Measurements from ENCODE around the gene LRP1. TPM values are rescaled to one million over a fixed set of nuclear protein-coding genes. Genes with fewer than 3 reads are reported as not detected.

LRP1 gene
- total RNA-seq, 2 donors from 2014 or later: 663 to 755 TPM

GRCh38 chr12:57111031-57111734 lies 17.1 kb upstream of the LRP1 start, which contains the start of gene STAT6:
STAT6 (minus strand) TSS chr12:57111362; CDS start chr12:57108278, 3,084 bp downstream.
- peak; percentile 31 for ATAC-seq (ENCODE audit: insufficient number of reproducible peaks, low FRiP score, low read depth)
- H3K27me3 ChIP-seq (replicated peaks; ENCODE audit: insufficient read depth): no peaks in the 10 kb centered on the region
- no peak for TF ChIP-seq CTCF (IDR thresholded peaks at IDR 0.05)
- peak within 1 kb of the TSS; percentile 79 for H3K4me3 ChIP-seq
- peak within 1 kb of the TSS; percentile 95 for H3K27ac ChIP-seq
- no peak for DNase-seq (ENCODE audit: low spot score)
- peaks cover 18% of the 10 kb centered on the region for H3K36me3 ChIP-seq
- H3K9me3 ChIP-seq: no peaks in the 10 kb centered on the region
- peaks cover 16 to 36% of the 10 kb centered on the region in 2 donors for H3K4me1 ChIP-seq (ENCODE audit: control insufficient read depth in 1 of 2, low read depth in 2 of 2)

GRCh38 chr12:57112492-57113294 lies 15.6 kb upstream of the LRP1 start:
- TF ChIP-seq CTCF (IDR thresholded peaks at IDR 0.05): peak; percentile 69

GRCh38 chr12:57116580-57117281 lies 11.6 kb upstream of the LRP1 start:
- ATAC-seq (ENCODE audit: insufficient number of reproducible peaks, low FRiP score, low read depth): no peak
- H3K4me3 ChIP-seq: no peak overlapping the region
- peaks cover 0 to 22% of the 10 kb centered on the region in 2 donors for H3K4me1 ChIP-seq (ENCODE audit: control insufficient read depth in 1 of 2, low read depth in 2 of 2)
- no peaks in the 10 kb centered on the region for H3K36me3 ChIP-seq
- no peaks in the 10 kb centered on the region for H3K27me3 ChIP-seq (replicated peaks; ENCODE audit: insufficient read depth)
- H3K9me3 ChIP-seq: no peaks in the 10 kb centered on the region
- no peak for TF ChIP-seq CTCF (IDR thresholded peaks at IDR 0.05)
- no peak for DNase-seq (ENCODE audit: low spot score)
- H3K27ac ChIP-seq: no peak overlapping the region

More at GRCh38 chr12:57112492-57113294, 15.6 kb upstream of the LRP1 start:
- ATAC-seq (ENCODE audit: insufficient number of reproducible peaks, low FRiP score, low read depth) (peak; percentile 10), DNase-seq (ENCODE audit: low spot score) (no peak)
- peaks cover 16 to 31% of the 10 kb centered on the region in 2 donors for H3K4me1 ChIP-seq (ENCODE audit: control insufficient read depth in 1 of 2, low read depth in 2 of 2)
- H3K27me3 ChIP-seq (replicated peaks; ENCODE audit: insufficient read depth): no peaks in the 10 kb centered on the region
- H3K27ac ChIP-seq: peak overlapping the region; percentile 95
- peaks cover 4% of the 10 kb centered on the region for H3K36me3 ChIP-seq
- H3K9me3 ChIP-seq: no peaks in the 10 kb centered on the region
- H3K4me3 ChIP-seq: peak overlapping the region; percentile 79

GRCh38 chr12:57118711-57119271 lies 9.5 kb upstream of the LRP1 start:
- Histone ChIP-seq H3K9me3 (no peaks in the 10 kb centered on the region), H3K27ac (no peak overlapping the region), H3K36me3 (no peaks in the 10 kb centered on the region), H3K4me1 (ENCODE audit: control insufficient read depth in 1 of 2, low read depth in 2 of 2) (peaks cover 0 to 14% of the 10 kb centered on the region in 2 donors), H3K27me3 (replicated peaks; ENCODE audit: insufficient read depth) (no peaks in the 10 kb centered on the region), H3K4me3 (no peak overlapping the region)
- no peak for DNase-seq (ENCODE audit: low spot score)
- no peak for TF ChIP-seq CTCF (IDR thresholded peaks at IDR 0.05)
- no peak for ATAC-seq (ENCODE audit: insufficient number of reproducible peaks, low FRiP score, low read depth)
